ENCODE data around the gene NHS. TPM values are rescaled to one million over a fixed set of nuclear protein-coding genes. Genes with fewer than 3 reads are reported as not detected.

NHS gene
- total RNA-seq, 1 donor = 10.5 TPM

DNA sequence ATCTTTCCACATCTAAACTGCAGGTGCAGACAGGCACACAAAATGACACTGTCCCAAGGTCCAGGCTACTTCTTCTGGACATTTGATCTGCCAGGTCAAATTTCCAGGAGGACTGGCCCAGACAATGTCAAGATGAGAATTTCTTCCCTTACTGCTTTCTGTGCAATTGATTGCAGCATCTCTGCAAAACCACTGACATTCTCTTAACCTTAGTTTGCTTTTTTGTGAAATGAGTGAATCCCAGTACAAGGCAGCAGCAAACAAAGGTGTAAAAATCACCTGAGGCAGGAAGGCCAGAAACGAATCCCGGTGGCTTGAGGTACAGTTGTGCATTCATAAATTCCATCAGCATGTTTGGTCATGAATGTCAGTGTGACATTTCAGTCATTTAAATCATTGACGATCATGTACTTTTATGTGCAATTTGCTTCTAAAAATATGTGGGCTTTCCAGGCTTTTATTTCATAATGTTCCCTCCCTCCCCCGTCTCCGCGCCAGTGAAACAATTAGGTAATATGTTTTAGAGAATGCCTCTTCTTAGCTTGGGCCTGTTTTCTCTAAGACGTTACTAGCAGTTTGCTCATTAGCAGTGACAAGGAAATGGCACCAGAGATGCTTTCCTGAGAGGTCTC is 39.1 kb downstream of the NHS start:
- DNase-seq (ENCODE audit: insufficient read length, low spot score, missing footprints) = no peak
- TF ChIP-seq, protein P1, sequence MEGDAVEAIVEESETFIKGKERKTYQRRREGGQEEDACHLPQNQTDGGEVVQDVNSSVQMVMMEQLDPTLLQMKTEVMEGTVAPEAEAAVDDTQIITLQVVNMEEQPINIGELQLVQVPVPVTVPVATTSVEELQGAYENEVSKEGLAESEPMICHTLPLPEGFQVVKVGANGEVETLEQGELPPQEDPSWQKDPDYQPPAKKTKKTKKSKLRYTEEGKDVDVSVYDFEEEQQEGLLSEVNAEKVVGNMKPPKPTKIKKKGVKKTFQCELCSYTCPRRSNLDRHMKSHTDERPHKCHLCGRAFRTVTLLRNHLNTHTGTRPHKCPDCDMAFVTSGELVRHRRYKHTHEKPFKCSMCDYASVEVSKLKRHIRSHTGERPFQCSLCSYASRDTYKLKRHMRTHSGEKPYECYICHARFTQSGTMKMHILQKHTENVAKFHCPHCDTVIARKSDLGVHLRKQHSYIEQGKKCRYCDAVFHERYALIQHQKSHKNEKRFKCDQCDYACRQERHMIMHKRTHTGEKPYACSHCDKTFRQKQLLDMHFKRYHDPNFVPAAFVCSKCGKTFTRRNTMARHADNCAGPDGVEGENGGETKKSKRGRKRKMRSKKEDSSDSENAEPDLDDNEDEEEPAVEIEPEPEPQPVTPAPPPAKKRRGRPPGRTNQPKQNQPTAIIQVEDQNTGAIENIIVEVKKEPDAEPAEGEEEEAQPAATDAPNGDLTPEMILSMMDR (IDR thresholded peaks at IDR 0.05; ENCODE audit: extremely low read depth, low read depth, low read length) = no peak
- H3K4me2 ChIP-seq (ENCODE audit: insufficient read depth, low read length) = peak overlapping the region; percentile 21

DNA sequence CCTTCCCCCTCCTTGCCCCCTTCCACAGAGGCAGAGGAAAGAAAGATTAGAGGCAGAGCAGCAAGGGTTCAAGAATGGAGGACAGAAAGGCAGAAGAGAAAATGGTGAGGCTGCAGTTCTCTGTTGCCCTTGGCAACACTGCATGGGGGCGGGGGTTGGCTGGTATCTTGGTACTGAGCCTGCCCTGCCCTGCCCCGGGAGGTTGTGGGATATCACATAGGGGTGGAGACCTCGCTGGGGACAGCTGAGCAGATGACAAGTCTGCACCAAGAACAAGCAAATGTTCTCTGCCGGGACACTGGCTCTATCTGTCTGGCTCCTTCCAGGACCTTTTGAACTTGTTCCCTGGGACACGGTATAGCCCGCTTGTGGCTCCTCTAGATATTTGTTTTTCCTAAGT is 39.8 kb downstream of the NHS start:
- peaks cover 11% of the 10 kb centered on the region for H3K79me2 ChIP-seq (ENCODE audit: insufficient read depth, low read length)
- DNase-seq (ENCODE audit: insufficient read length, low spot score, missing footprints) = no peak
- no peak overlapping the region for H2AFZ ChIP-seq (ENCODE audit: low read length)
- H3K36me3 ChIP-seq (ENCODE audit: insufficient read depth, low read length) = no peaks in the 10 kb centered on the region
- peak overlapping the region; percentile 16 for H3K27ac ChIP-seq (ENCODE audit: low read depth, low read length)
- H4K20me1 ChIP-seq (ENCODE audit: insufficient read depth, low read length) = peaks cover 3% of the 10 kb centered on the region
- H3K4me3 ChIP-seq (ENCODE audit: insufficient read depth, low read length) = no peak overlapping the region
- TF ChIP-seq, protein P1 (IDR thresholded peaks at IDR 0.05; ENCODE audit: extremely low read depth, low read depth, low read length) = no peak
- H3K27me3 ChIP-seq (ENCODE audit: insufficient read depth, low read length) = no peaks in the 10 kb centered on the region
- H3K9me3 ChIP-seq (ENCODE audit: low read depth, low read length) = no peaks in the 10 kb centered on the region
- H3K4me1 ChIP-seq (ENCODE audit: insufficient read depth, low read length) = peaks cover 48% of the 10 kb centered on the region
- peak overlapping the region; percentile 25 for H3K4me2 ChIP-seq (ENCODE audit: insufficient read depth, low read length)

More for the DNA sequence above, 39.1 kb downstream of the NHS start:
- Histone ChIP-seq H3K4me3 (ENCODE audit: insufficient read depth, low read length) (no peak overlapping the region), H3K27me3 (ENCODE audit: insufficient read depth, low read length) (no peaks in the 10 kb centered on the region), H4K20me1 (ENCODE audit: insufficient read depth, low read length) (peaks cover 3% of the 10 kb centered on the region), H3K79me2 (ENCODE audit: insufficient read depth, low read length) (peaks cover 15% of the 10 kb centered on the region), H3K4me1 (ENCODE audit: insufficient read depth, low read length) (peaks cover 48% of the 10 kb centered on the region), H3K36me3 (ENCODE audit: insufficient read depth, low read length) (no peaks in the 10 kb centered on the region), H3K9me3 (ENCODE audit: low read depth, low read length) (no peaks in the 10 kb centered on the region), H3K27ac (ENCODE audit: low read depth, low read length) (peak overlapping the region; percentile 86), H2AFZ (ENCODE audit: low read length) (no peak overlapping the region)

DNA sequence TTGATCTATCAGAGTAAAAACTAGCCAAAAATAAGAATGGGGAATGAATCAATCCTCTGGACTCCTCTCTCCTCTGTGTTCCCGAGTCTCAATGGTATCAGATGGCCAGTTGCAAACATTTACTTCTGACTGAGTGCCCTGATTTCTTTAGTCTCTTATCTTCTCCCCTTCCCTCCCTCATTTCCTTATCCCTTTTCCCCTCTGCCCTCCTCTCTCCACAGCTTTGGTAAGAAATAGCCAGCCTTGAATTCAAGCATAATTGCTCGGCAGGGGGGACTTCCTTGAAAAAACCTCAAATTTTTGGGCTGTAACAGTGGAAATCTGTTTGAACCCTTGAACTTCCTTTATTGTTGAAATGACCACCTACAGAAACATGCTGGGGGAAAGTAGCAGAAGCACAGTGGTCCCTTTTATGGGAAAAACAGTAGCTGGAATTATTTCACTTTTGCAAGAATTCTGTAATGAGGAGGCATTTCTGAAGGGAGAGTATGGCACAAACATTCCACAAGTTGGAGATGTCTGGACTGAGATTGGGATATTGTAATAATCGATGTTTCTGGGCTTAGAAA is 40.3 kb downstream of the NHS start:
- H3K36me3 ChIP-seq (ENCODE audit: insufficient read depth, low read length) = no peaks in the 10 kb centered on the region
- H3K27ac ChIP-seq (ENCODE audit: low read depth, low read length) = peak overlapping the region; percentile 16
- peaks cover 48% of the 10 kb centered on the region for H3K4me1 ChIP-seq (ENCODE audit: insufficient read depth, low read length)
- H3K79me2 ChIP-seq (ENCODE audit: insufficient read depth, low read length) = peaks cover 8% of the 10 kb centered on the region
- no peaks in the 10 kb centered on the region for H3K27me3 ChIP-seq (ENCODE audit: insufficient read depth, low read length)
- H3K4me3 ChIP-seq (ENCODE audit: insufficient read depth, low read length) = no peak overlapping the region
- no peak for DNase-seq (ENCODE audit: insufficient read length, low spot score, missing footprints)
- no peak overlapping the region for H2AFZ ChIP-seq (ENCODE audit: low read length)
- peaks cover 3% of the 10 kb centered on the region for H4K20me1 ChIP-seq (ENCODE audit: insufficient read depth, low read length)
- no peaks in the 10 kb centered on the region for H3K9me3 ChIP-seq (ENCODE audit: low read depth, low read length)
- TF ChIP-seq, protein P1 (IDR thresholded peaks at IDR 0.05; ENCODE audit: extremely low read depth, low read depth, low read length) = no peak
- peak overlapping the region; percentile 25 for H3K4me2 ChIP-seq (ENCODE audit: insufficient read depth, low read length)

DNA sequence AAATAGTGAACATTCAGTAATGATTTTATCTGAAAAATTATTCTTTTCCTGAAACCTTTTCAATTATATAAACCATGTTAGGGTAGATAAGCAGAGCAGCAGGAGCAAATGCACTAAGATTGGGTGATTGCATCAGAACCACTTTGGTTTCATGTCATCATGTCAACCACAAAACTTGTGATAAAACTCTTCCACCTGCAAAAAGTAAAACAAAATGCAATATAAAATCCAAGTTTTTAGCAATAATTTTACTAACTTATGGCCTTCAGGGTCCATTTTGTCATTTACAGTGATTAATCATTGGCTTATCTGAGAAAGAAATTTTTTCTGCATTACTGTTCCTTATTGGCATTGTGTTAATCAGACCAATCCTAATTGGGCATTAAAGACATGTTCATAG is 42.4 kb downstream of the NHS start:
- Histone ChIP-seq H3K4me3 (ENCODE audit: insufficient read depth, low read length) (no peak overlapping the region), H3K27ac (ENCODE audit: low read depth, low read length) (no peak overlapping the region), H3K9me3 (ENCODE audit: low read depth, low read length) (no peaks in the 10 kb centered on the region), H3K79me2 (ENCODE audit: insufficient read depth, low read length) (peaks cover 6% of the 10 kb centered on the region), H4K20me1 (ENCODE audit: insufficient read depth, low read length) (peaks cover 3% of the 10 kb centered on the region), H3K4me2 (ENCODE audit: insufficient read depth, low read length) (no peak overlapping the region), H3K27me3 (ENCODE audit: insufficient read depth, low read length) (no peaks in the 10 kb centered on the region), H2AFZ (ENCODE audit: low read length) (no peak overlapping the region), H3K36me3 (ENCODE audit: insufficient read depth, low read length) (no peaks in the 10 kb centered on the region), H3K4me1 (ENCODE audit: insufficient read depth, low read length) (peaks cover 40% of the 10 kb centered on the region)
- TF ChIP-seq, protein P1 (IDR thresholded peaks at IDR 0.05; ENCODE audit: extremely low read depth, low read depth, low read length) = no peak
- DNase-seq (ENCODE audit: insufficient read length, low spot score, missing footprints) = no peak

All from osteoblast (primary cell).